Bronchial epithelial cell (primary cell): ENCODE measurements around the gene WDR20. TPM values are rescaled to one million over a fixed set of nuclear protein-coding genes. Genes with fewer than 3 reads are reported as not detected.

ENCODE experiments used
- DNase-seq: peaks from one replicate; pipeline ENCODE4 v3.0.0-alpha.2; 2010; ENCODE audit warnings: low read depth
- FAIRE-seq: peaks from 2 replicates; lab custom pipeline; 2011; peaks lifted over from hg19 to GRCh38; lab: Jason Lieb, UNC
- H3K27me3 ChIP-seq: 2 replicates; pipeline ENCODE4 v1.5.1; 2011; ENCODE audit warnings: low read length; ENCODE audit not compliant: control insufficient read depth, insufficient read depth
- H3K36me3 ChIP-seq: 2 replicates; pipeline ENCODE4 v1.5.1; 2011; ENCODE audit warnings: low read length; ENCODE audit not compliant: control insufficient read depth, insufficient read depth
- H3K4me3 ChIP-seq: 2 replicates; pipeline ENCODE4 v1.5.1; 2011; ENCODE audit warnings: mild to moderate bottlenecking, low read depth, low read length, control low read depth
- CTCF ChIP-seq: IDR thresholded peaks from 2 replicates; pipeline ENCODE4 v1.5.1; 2011; ENCODE audit warnings: mild to moderate bottlenecking, moderate library complexity, low read length, control low read depth, inconsistent platforms; ENCODE audit not compliant: insufficient read depth, severe bottlenecking
- total RNA-seq: library from RNA; depleted of rRNA; stranded (reverse); fragments of >200 nt; gene quantifications from 2 replicates; pipeline ENCODE4 v1.2.1, GENCODE V29; 2014

The WDR20 gene
- total RNA-seq, result 18.9 and 20.0 TPM in 2 replicates

- Histone ChIP-seq H3K36me3 (peaks cover 1% of the 10 kb centered on the region), H3K4me3 (peak within 1 kb of the TSS; percentile 79), H3K27me3 (no peaks in the 10 kb centered on the region)
- TF ChIP-seq CTCF, result no peak
- FAIRE-seq (no peak), DNase-seq (peak; percentile 90)
Observed at GRCh38 chr14:102139286-102140026, at the start of gene WDR20. TSS of gene WDR20 (plus strand) at chr14:102139897. CDS start at chr14:102139924, 27 bp downstream.

DNA sequence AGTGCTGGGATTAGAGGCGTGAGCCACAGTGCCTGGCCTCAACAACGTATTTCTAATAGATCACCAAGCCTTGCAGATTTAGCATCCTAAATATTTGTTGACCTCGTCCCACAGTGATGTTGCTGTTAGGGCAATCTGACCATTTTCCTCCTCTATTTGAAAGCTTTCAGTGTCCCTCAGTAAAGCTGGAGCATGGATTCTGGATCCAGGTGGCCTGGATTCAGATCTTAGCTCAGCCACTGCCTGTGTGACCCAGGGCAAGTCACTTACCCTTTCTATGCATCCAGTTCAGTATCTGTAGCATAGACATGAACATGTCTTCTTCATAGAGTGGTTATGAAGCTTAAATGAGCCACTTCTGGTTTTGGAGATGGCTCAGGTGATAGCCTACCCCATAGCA is 49.0 kb upstream of the WDR20 start:
- DNase-seq (no peak), FAIRE-seq (no peak)
- no peak for TF ChIP-seq CTCF
- H3K27me3 ChIP-seq, result no peaks in the 10 kb centered on the region
- H3K4me3 ChIP-seq, result no peak overlapping the region
- H3K36me3 ChIP-seq, result no peaks in the 10 kb centered on the region

DNA sequence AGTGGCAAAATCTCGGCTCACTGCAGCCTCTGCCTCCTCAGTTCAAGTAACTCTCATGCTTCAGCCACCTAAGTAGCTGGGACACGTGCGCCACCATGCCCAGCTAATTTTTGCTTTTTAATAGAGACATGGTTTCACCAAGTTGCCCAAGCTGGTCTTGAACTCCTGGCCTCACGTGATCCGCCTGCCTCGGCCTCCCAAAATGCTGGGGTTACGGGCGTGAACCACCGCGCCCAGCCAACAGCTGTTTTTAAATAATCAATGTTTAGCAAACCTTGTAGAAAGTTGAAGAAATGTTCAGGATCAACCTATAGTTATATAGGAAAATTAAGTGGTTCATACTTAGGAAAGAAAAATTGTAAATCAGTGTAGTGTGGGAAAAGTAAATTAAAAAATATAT is 46.9 kb upstream of the WDR20 start:
- no peak for TF ChIP-seq CTCF
- FAIRE-seq (no peak), DNase-seq (no peak)
- no peaks in the 10 kb centered on the region for H3K36me3 ChIP-seq
- no peak overlapping the region for H3K4me3 ChIP-seq
- no peaks in the 10 kb centered on the region for H3K27me3 ChIP-seq

DNA sequence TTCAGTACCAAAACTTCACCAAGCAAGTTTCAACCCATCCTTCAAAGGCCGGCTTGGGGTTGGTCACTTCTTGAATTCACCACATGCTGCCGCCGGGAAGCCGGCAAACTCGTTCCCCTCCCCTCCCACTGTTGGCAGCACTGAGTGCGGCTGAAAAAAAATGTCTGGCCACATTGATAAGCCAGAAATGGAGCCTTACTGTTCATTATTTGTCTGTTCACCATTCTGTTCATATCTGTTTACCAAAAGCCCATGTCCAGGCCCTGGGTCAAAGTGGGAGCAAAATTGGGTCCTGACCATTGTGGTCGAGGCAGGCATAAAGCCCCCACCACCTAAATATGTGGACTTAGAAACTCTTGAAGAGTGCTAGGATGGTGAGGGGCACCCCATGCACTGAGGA is 45.6 kb upstream of the WDR20 start:
- no peaks in the 10 kb centered on the region for H3K36me3 ChIP-seq
- no peaks in the 10 kb centered on the region for H3K27me3 ChIP-seq
- H3K4me3 ChIP-seq, result no peak overlapping the region
- TF ChIP-seq CTCF, result no peak
- no peak for FAIRE-seq
- peak; percentile 35 for DNase-seq

- Histone ChIP-seq H3K27me3 (no peaks in the 10 kb centered on the region), H3K36me3 (no peaks in the 10 kb centered on the region), H3K4me3 (no peak overlapping the region)
- DNase-seq (peak; percentile 49), FAIRE-seq (no peak)
- no peak for TF ChIP-seq CTCF
Observed at GRCh38 chr14:102095231-102095870, 44.3 kb upstream of the WDR20 start.
